CD4-positive, alpha-beta T cell treated with Interleukin-6 at 100 ng/mL for 8 hours (primary cell): ENCODE results near the gene SPPL2B.

ENCODE experiments used
- DNase-seq: peaks from one replicate; pipeline ENCODE4 v3.0.0-alpha.2; 2020; ENCODE audit warnings: mixed read lengths, low spot score

The SPPL2B gene

DNA sequence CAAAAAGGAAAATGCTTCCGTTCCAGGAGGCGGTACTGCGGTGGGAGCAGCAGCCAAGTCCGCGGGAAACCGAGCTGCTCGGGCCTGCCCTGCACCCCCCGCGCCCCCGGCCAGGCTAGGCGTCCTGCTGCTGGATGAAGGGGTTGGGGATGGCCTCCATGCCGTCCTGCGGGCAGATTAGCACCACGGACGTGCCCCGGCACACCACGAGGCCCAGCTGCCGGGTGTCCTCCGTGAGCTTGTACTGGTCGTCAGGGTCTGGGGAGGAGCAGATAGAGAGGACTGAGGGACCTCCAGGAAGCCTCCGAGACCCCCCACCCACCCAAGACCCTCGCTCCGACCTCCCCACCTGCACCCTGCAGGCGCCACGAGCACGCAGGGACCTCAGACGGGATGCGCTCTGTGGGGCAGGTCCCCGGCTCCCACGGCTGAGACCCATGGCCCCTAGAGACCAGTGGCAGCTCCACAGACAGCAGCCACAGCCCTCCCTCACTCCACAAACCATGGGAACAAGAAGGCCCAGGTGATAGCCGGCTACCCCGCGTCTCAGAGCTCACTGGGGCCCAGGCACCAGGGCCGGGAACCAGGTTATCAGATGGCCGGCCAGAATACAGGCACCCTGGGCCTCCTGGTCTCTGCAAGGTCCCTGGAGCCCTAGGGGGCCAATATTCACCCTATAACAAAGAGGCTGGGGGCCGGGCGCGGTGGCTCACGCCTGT is 6.8 kb upstream of the SPPL2B start:
- no peak for DNase-seq

DNA sequence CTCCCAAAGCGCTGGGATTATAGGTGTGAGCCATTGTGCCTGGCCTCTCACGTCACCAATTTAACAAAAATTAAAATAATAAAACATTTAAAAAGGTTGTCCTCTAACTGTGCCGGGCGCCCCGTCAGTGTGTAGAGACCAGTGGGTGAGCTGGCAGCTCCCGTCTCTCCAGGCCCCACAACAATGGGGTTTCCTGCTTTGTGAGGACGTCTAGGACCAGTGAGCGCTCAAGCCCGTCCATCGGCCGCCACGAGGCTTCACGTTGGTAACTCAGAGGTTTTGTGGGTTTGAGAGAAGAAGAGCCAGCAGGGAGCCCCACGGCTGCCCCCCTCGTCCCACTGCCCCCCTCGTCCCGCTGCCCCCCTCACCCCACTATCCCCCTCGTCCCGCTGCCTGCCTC is 4.8 kb upstream of the SPPL2B start:
- DNase-seq, result no peak

DNA sequence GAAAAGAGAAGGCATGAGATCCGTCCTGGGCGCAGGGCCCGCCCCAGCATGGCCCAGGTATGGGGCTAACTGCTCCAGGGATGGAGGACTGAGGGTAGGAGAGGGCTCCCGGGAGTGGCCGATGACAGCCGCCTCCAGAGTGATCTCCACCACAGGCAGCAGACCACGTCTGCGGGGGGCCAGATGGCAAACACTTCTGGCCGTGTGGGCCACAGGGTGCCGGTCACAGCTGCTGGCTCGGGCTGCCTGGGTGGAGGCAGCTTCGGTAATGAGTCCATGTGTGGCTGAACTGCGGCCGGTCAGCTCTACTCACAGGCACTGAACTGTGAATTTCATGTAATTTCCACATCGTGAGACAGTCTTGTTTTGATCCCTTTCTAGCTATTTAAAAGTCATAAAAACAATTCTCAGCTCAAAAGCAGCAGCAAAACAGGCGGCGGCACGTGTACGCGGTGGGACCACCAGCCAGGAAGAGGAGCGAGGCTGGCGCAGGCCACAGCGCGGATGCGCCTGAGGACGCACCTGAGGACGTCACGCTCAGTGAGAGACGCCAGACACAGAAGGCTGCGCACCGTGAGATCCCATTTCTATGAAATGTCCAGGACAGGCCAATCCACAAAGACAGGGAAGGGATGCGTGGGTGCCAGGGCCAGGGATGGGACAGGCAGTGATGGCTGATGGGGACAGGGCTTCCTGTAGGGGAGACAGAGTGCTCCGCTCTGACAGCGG is 4.1 kb upstream of the SPPL2B start:
- DNase-seq, result no peak

DNA sequence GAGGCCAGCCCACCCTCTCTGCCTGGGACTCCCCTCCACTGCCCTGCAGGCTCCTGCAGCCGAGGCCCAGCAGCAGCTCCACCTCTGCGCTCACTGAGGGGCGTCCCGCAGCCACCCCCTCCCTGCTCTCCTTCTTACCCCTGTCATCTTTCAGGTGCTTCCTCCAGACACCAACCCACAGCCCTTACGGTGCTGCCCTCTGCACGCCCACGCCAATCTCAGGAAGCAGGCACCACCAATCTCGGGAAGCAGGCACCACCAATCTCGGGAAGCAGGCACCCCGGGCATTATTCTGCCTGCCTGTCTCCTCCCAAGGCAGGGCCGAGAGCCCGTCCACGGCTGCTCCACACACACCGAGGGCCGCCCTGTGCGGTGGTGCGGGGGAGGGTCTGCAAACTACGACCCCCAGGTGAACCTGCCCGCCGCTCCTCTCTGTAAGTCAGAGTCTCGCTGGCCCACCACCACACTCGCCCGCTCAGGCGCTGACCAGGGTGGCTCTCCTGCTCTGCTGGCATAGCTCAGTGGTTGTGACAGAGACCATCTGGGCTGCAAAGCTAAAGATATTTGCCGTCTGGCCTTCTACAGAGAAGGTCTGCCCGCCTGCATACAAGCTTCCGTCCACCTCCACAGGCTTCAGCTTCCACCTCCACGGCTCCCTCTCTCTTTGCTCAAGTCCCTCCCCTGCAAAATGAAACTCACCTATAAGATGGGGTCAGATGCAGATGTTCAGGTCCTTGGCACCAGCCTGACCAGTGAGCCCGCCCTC is 3.0 kb upstream of the SPPL2B start:
- no peak for DNase-seq

DNA sequence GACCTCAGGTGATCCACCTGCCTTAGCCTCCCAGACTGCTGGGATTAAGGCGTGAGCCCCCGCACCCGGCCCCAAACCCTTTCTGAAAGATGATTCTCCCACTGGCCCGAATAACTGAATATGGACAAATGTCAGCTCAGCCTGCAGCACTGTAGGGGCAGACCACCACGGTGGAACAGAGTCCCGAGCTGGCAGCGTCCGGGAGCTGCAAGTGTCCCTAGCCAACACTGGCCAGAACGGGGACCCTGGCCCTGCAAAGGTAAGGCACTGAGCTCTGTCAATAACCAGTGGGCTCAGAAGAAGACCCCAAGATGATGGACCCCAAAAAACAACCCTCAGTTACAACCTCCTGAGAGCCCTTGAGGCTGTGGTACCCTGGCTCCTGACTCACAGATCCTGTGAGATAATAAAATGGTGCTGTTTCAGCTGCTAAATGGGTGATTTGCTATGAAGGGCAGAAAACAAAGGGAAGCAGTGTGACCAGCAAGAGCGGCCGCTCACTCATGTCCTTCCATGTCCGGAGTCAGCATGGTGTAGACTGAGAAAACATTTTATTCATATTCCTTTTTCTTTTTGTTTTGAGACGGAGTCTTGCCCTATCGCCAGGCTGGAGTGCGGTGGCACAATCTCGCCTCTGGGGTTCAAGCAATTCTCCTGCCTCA is 1.7 kb upstream of the SPPL2B start:
- DNase-seq, result no peak

DNA sequence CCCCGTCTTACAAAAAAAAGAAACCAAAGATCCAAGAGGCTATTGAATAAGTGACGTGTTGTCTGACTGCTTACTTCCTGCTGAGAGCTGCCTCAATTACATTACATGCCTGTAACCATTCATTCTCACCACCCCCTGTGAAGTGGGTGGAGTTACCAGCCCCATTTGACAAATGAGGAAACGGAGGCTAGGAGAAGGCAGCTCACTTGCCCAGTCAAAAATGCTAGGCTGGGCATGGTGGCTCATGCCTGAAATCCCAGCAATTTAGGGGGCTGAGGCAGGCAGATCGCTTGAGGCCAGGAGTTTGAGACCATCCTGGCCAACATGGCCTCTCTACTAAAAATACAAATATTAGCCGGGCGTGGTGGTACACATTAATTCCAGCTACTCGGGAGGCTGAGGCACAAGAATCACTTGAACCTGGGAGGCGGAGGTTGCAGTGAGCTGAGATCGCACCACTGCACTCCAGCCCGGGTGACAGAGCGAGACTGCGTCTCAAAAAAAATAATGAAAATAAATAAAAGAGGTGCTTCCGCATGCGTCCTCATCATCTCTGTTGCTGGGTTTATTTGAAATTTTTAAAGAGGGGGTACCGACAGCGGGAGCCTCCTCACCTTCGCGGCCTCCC is 597 bp upstream of the SPPL2B start:
- DNase-seq, result peak; percentile 58

DNA sequence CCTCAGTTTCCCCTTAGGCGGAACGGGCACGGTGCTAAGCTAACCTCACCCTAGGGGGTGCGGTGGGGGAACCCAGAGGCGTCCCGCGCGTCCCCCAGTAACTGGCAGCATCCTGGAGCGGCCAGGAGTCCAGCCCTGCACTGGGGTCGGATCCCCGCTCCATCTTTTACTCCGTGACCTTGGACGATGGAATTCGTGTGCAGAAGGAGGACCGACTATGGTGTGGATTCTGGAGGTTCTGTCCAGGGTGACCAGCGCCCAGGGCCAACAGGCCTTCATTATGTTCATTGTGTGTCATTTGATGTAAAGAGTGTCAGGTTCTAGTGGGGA is 630 bp downstream of the SPPL2B start:
- no peak for DNase-seq

DNA sequence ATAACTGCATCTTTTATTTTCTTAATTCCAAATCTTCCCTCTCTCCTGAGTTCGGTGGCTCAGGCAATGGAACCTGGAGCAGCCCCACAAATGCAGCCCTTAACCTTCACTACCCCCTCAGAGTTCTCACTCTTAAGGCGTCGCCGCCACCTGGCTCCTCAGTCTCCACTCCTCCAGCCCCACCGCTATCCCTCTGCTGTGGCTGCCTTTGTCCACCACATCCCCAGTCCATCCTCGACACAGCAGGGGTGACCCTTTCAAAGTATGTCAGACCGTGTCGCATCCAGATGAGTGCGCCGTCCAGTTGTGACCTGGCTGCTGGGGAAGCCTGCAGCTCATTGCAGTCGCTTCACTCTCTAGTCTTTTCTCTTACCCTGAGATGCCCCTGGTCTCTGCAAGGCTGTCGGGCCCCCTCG is 1.0 kb downstream of the SPPL2B start:
- no peak for DNase-seq

DNA sequence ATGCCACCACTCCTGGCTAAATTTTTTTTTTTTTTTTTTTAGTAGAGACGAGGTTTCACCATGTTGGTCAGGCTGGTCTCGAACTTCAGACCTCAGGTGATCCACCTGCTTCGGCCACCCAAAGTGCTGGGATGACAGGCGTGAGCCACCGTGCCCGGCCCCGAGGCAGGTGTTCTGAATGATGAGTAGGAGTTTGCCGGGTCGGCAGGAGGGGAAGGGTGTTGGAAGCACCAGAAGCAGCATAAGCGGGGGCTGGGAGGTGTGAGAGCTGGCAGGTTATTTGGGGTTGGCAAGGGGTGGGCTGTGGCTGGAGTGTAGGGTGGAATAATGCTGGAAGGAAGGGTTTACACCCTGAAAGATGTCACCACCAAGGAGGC is 1.8 kb downstream of the SPPL2B start:
- DNase-seq, result no peak

DNA sequence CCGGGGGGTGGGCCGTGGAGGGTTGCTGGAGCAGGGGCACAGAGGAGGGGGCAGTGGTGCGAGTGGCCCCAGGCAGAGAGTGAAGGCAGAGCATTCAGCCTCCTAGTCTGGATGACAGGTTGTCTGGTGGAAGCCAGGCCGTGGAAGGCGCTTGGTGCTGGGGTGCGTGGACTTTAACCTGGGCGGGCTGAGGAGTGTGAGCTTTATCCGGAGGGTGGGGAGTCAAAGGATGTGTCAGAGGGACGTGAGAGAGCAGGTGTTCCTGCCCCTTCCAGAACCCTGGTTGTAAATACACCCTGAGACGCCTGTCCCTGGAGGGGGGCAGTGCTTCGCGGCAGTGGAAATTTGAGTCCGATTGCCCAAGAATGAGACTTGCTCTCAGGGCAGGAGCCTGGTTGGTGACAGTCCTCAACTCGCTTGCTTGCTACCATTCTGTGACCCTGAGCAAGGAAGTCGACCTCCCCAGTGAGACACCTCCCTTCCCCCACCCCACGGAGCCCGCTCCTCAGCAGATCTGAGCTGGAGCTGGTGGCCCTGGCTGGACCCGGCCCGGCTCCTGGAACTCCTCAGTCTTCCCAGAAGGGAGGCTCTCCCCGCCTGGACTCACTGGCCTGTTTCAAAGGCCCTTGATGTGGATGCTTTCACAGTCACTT is 2.3 kb downstream of the SPPL2B start:
- DNase-seq, result no peak

DNA sequence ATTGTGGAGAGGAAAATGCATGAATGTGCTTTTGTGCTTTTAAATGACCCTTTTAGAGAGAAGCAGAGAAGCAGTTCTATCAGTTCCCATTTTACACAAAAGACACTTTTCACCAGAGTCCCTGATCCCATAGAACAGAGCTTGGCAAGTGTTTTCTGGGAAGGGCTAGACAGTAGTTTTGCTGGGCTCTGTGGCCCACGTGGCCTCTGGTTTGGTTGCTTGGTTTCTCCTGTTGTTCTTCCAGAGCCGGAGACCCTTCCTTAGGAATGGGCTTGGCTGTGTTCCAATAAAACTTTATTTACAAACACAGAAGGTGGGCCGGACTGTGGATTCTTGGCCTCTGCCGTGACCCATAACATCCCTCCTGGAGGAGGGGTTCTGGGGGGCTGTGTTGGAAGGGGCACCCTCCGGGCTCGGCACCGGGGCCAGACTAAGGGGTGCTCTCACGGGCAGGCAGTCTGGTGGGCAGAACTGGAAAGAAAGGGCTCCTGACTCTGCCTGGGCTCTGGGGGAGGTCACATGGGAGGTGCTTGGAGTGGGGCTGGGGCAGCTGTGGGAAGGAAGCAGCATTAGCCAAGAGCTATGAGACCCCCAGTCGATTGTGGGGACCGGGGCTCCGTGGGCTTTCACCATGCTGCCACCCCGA is 3.2 kb downstream of the SPPL2B start:
- DNase-seq, result no peak

DNA sequence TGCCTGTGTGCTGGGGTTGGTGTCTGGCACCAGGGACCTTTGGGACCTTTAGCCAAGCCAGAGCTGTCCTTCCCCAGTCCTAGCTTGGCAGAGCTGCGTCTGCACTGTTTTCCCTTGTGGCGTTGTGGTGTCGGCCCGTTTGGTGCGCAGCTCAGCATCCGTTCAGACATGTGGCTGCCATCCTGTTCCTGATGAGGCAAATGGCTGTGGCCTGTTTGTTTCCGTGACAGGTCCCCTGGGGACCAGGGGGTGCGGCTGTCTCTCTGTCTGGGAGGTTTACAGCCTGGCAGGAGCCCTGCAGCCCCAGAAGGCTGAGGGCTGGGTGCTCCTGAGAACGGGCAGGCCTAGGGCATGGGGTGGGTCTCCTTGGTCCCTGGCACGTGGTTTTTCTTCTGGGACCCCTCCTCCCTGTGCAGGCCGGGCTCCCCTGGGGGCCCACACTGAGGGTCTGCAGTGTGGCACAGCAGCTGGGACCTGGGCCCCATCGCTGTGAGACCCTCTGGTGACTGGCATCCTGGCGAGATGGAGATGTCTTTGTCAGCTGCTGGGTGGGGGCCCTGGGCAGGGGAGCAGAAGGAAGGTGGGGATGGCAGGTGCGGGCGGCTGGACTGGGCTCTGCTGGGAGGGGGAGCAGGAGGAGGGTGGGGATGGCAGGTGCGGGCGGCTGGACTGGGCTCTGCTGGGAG is 4.0 kb downstream of the SPPL2B start:
- peak; percentile 45 for DNase-seq

DNA sequence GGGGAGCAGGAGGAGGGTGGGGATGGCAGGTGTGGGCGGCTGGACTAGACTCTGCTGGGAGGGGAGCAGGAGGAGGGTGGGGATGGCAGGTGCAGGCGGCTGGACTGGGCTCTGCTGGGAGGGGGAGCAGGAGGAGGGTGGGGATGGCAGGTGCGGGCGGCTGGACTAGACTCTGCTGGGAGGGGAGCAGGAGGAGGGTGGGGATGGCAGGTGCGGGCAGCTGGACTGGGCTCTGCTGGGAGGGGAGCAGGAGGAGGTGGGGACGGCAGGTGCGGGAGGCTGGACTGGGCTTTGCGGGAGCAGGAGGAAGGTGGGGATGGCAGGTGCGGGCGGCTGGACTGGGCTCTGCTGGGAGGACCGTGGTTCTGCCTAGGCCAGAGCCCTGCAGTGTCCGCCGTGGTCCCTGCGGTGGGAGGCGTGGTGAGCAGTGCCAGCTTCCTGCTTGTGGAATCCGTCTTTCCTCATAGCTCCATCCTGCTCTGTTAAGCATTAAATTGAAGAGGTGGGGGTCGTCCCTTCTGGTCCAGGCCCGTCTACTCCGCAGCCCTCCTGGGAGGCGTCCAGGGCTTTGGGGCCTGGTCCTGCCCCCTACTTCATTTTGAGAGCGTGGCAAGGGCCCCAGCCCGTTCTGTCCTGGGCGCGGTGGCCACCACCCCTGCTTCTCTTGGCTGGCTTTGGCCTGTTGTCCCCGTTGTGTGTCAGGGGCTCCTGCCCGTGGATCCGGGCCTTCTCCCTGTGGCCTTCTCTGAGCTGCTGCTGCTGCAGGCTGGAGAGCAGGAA is 4.7 kb downstream of the SPPL2B start:
- DNase-seq, result no peak

DNA sequence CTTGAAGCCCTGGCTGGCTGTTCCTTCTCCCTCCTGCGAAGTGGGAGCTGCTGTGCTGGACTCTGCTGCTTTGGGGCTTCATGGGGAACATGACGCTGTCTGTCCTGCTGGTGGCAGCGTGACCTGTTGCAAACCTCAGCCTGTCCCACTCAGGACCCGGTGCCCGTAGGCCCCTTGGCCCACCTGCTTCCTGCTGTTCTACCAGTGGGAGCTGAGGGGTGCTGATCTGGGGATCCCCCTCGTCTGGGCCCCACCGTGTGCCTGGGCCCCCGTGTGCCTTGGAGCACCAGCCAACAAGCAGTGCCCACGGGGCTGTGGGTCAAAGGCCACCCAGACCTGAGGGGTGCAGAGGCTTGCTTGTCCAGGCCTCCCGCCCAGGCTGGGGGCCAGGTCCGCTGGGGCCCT is 5.3 kb downstream of the SPPL2B start:
- DNase-seq, result no peak

DNA sequence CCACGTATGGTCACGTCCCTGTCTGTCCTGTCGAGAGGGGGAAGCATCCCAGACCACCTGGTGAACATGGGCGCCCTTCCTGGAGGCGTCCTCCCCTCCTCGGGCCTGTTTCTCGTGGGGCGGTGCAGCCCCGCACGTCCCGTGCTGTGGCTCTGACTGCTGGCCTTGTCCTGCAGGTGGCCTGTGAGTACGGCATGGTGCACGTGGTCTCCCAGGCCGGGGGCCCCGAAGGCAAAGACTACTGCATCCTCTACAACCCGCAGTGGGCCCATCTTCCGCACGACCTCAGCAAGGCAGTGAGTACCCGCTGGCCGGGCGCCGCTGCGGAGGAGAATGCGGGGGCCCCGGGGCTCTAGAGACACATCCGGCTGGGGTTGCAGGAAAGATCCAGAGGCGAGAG is 5.9 kb downstream of the SPPL2B start:
- no peak for DNase-seq

DNA sequence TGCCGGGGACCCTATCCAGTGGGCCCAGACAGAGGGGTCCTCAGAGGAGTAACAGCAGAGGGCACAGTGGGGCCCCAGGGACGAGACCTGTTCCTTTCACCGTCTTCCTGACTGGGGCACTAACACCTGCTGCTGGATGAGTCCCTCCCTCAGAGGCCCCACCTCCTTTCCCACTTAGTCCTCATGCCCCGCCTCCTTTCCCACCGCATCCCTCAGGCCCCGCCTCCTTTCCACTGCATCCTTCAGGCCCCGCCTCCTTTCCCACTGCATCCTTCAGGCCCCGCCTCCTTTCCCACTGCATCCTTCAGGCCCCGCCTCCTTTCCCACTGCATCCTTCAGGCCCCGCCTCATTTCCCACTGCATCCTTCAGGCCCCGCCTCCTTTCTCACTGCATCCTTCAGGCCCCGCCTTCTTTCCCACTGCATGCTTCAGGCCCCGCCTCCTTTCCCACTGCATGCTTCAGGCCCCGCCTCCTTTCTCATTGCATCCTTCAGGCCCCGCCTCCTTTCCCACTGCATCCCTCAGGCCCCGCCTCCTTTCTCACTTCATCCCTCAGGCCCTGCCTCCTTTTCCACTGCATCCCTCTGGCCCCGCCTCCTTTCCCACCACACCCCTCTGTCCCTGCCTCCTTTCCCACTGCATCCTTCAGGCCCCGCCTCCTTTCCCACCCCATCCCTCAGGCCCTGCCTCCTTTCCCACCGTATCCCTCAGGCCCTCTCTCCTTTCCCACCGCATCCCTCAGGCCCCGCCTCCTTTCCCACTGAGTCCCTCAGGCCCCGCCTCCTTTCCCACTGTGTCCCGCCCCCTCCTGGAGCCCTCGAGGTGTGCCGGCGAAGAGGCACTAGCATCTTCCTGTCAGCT is 6.7 kb downstream of the SPPL2B start:
- DNase-seq, result no peak

DNA sequence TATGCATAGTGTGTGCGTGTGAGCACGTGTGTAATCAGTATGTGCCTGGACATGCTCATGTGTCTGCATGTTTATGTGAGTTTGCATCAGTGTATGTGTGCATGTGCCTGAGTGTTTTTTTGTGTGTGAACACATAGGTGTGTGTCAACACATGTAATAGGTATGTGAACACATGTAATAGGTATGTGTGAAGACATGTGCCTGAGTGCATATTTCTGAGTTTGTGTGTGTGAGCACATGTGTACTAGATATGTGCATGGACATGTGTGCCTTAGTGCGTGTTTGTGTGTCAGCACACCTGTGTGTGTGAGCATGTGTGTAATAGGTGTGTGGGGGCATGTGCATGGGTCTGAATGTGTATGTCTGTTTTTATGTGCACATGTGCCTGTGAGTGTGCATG is 7.4 kb downstream of the SPPL2B start:
- DNase-seq, result no peak

DNA sequence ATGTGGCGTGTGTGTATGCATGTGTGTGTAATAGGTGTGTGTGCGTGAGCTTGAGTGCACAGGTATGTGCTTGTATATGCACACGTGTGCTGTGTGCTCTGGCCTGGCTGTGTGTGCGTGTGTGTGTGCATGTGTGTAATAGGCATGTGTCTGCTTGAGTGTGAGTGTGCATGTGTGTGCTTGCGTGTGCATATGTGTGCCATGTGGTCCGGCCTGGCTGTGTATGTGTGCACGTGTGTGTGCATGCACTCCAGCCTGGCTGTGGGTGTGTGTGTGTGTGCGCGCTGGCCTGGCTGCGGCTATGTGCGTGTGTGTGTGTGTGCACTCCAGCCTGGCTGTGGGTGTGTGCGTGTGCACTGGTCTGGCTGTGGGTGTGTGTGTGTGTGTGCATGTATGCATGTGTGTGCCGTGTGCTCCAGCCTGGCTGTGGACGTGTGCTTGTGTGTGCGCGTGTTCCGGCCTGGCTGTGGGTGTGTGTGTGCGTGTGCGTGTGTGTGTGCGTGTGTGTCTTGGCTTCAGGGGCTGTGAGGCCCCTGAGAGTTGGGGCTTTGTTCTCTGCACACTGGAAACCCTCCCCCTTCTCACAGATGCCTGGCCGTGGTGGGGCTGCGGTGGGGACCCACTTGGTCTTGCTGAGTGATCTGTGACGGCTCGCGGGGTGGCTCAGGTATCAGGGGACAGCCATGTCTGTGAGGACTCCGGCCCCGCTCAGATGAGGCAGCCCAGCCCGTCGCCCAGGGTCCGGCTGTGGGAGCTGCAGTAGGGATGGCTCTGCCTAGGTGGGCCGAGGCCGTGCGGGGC is 8.2 kb downstream of the SPPL2B start:
- DNase-seq, result no peak
